B cell (primary cell): ENCODE data around the gene RGS17. TPM values are rescaled to one million over a fixed set of nuclear protein-coding genes. Genes with fewer than 3 reads are reported as not detected.

Source experiments
- ATAC-seq: fragments of 200-7000 bp; cut with Tn5 transposase; one replicate; pipeline ENCODE4 v1.10.0; 2021; ENCODE audit warnings: low read depth, mild to moderate bottlenecking, moderate number of reproducible peaks, moderate library complexity
- CTCF ChIA-PET: fragments of 350-600 bp; sonication (Branson Sonifier 250); formaldehyde crosslinking; loops from one replicate; lab custom pipeline; 2021; ENCODE audit warnings: antibody characterized with exemption, inconsistent platforms; lab: Charles Lee
- POLR2A ChIA-PET: fragments of 350-600 bp; sonication (Branson Sonifier 250); formaldehyde crosslinking; loops from one replicate; lab custom pipeline; 2021; ENCODE audit warnings: antibody characterized with exemption; lab: Charles Lee
- DNase-seq: peaks from one replicate; pipeline ENCODE4 v3.0.0; 2013
- H2AFZ ChIP-seq: 2 replicates; pipeline ENCODE4 v1.6.1; 2012; ENCODE audit warnings: mild to moderate bottlenecking, low read depth, low read length; ENCODE audit not compliant: insufficient read depth, poor library complexity, severe bottlenecking
- H3K27ac ChIP-seq, 2 donors: 1 replicate in 1 of 2; 2 replicates in 1 of 2; pipeline ENCODE4 v1.5.1; 2012 to 2013; ENCODE audit warnings: low read length in 2 of 2, mild to moderate bottlenecking in 2 of 2, moderate library complexity in 1 of 2
- H3K27me3 ChIP-seq, 4 experiments: fragments of 200-600 bp in 1 of 4; sonication (generic) in 1 of 4; replicated peaks in 1 of 4; 1 replicate in 2 of 4; 2 replicates in 2 of 4; pipeline versions ENCODE4 v1.6.1 to v1.7.0; 2013 to 2016; ENCODE audit warnings: low read length in 3 of 4, mild to moderate bottlenecking in 2 of 4, mixed read lengths in 1 of 4, moderate library complexity in 1 of 4; ENCODE audit not compliant: insufficient read depth in 4 of 4, control insufficient read depth in 3 of 4; ENCODE audit errors: control extremely low read depth in 1 of 4
- H3K36me3 ChIP-seq, 2 experiments: replicated peaks in 1 of 2; 1 replicate in 1 of 2; 2 replicates in 1 of 2; pipeline versions ENCODE4 v1.6.1 to v1.7.1; 2013; ENCODE audit warnings: low read length in 1 of 2; ENCODE audit not compliant: insufficient read depth in 2 of 2, control insufficient read depth in 1 of 2; ENCODE audit errors: control extremely low read depth in 1 of 2, extremely low read depth in 1 of 2
- H3K4me1 ChIP-seq, 2 donors: fragments of 200-600 bp in 1 of 2; sonication (generic) in 1 of 2; 1 replicate in 1 of 2; 2 replicates in 1 of 2; pipeline versions ENCODE4 v1.5.1 to v1.6.1; 2013 to 2017; ENCODE audit warnings: low read length in 2 of 2; ENCODE audit not compliant: control insufficient read depth in 2 of 2, insufficient read depth in 2 of 2
- H3K4me2 ChIP-seq: replicated peaks from 2 replicates; pipeline ENCODE3; 2012; ENCODE audit warnings: mild to moderate bottlenecking, low read depth, low read length; ENCODE audit not compliant: poor library complexity, severe bottlenecking
- H3K4me3 ChIP-seq, 5 experiments: fragments of 200-600 bp in 1 of 5; sonication (generic) in 1 of 5; 1 replicate in 3 of 5; 2 replicates in 2 of 5; pipeline versions ENCODE4 v1.5.1 to v1.7.0; 2011 to 2016; ENCODE audit warnings: low read length in 4 of 5, mild to moderate bottlenecking in 4 of 5, low read depth in 2 of 5, control low read depth in 1 of 5, moderate library complexity in 1 of 5; ENCODE audit not compliant: insufficient read depth in 1 of 5; ENCODE audit errors: control extremely low read depth in 1 of 5, extremely low read depth in 1 of 5
- H3K79me2 ChIP-seq: fragments of 200-600 bp; sonication (generic); one replicate; pipeline ENCODE4 v1.6.0; 2016; ENCODE audit warnings: low read length; ENCODE audit not compliant: control insufficient read depth, insufficient read depth
- H3K9ac ChIP-seq: fragments of 200-600 bp; sonication (generic); 2 replicates; pipeline ENCODE4 v1.6.1; 2017; ENCODE audit warnings: mild to moderate bottlenecking, low read length, moderate library complexity
- H3K9me3 ChIP-seq, 3 donors: one replicate each; pipeline versions ENCODE4 v1.6.1 to v1.7.1; 2013; ENCODE audit warnings: low read length in 2 of 3; ENCODE audit not compliant: control insufficient read depth in 2 of 3, insufficient read depth in 1 of 3; ENCODE audit errors: control extremely low read depth in 1 of 3
- H4K20me1 ChIP-seq: 2 replicates; pipeline ENCODE4 v1.6.0; 2012; ENCODE audit warnings: mild to moderate bottlenecking, low read length; ENCODE audit not compliant: insufficient read depth, control insufficient read depth, poor library complexity, severe bottlenecking
- H3K27ac Mint-ChIP-seq: one replicate; pipeline ENCODE4 v1.8.0; 2021; ENCODE audit warnings: mixed read lengths
- H3K27me3 Mint-ChIP-seq: one replicate; pipeline ENCODE4 v1.8.0; 2021; ENCODE audit warnings: mixed read lengths
- H3K4me1 Mint-ChIP-seq: one replicate; pipeline ENCODE4 v1.8.0; 2021; ENCODE audit warnings: mixed read lengths
- H3K4me3 Mint-ChIP-seq: one replicate; pipeline ENCODE4 v1.8.0; 2021; ENCODE audit warnings: mixed read lengths
- H3K9me3 Mint-ChIP-seq: one replicate; pipeline ENCODE4 v1.8.0; 2022; ENCODE audit warnings: mixed read lengths; ENCODE audit not compliant: insufficient read depth
- CTCF ChIP-seq: fragments of 200-600 bp; IDR thresholded peaks from one replicate; pipeline ENCODE4 v1.8.0; 2022; ENCODE audit warnings: antibody characterized with exemption, mild to moderate bottlenecking
- EZH2 ChIP-seq: IDR thresholded peaks from 2 replicates; pipeline ENCODE4 v1.6.1; 2012; ENCODE audit warnings: borderline replicate concordance, low read depth, mild to moderate bottlenecking, moderate library complexity, low read length; ENCODE audit not compliant: insufficient read depth, poor library complexity, severe bottlenecking
- WGBS: methylation state at CpG from one replicate; pipeline ENCODE4 v1.1.5; 2013; ENCODE audit warnings: missing lambda C conversion rate; ENCODE audit not compliant: insufficient coverage; 5-methylcytosine and 5-hydroxymethylcytosine counted together
- intact Hi-C: fragments of 100-400 bp; cut with micrococcal nuclease; formaldehyde crosslinking; loops from one replicate; pipeline ENCODE4 v1.10.0; 2022
- polyA plus RNA-seq: library from polyadenylated mRNA; depleted of rRNA; stranded (reverse); fragments of >200 nt; gene quantifications from 2 replicates; pipeline ENCODE4 v1.2.3, GENCODE V29; 2012
- total RNA-seq, 2 donors: library from RNA; stranded (reverse); fragments of 120-200 nt in 1 of 2; gene quantifications; 1 replicate in 1 of 2; 2 replicates in 1 of 2; pipeline versions ENCODE4 v1.2.3 to v1.2.4, GENCODE V29; 2013 to 2022

The RGS17 gene
- total and polyA plus RNA-seq, 2 donors (not counting 1 experiment from before 2014, with no cell fraction given): not detected

- Histone ChIP-seq H3K9me3 (no peaks in the 10 kb centered on the region), H3K27me3 (no peaks in the 10 kb centered on the region), H3K4me3 (no peak overlapping the region), H3K4me2 (no peak overlapping the region), H3K79me2 (no peaks in the 10 kb centered on the region), H3K27ac (no peak overlapping the region), H3K36me3 (no peaks in the 10 kb centered on the region), H4K20me1 (no peaks in the 10 kb centered on the region), H2AFZ (no peak overlapping the region), H3K9ac (no peak overlapping the region), H3K4me1 (no peaks in the 10 kb centered on the region)
- no peak for TF ChIP-seq CTCF
- no peak for TF ChIP-seq EZH2
- no peaks in the 10 kb centered on the region for H3K9me3 Mint-ChIP-seq
- WGBS: 100% methylated on average over 1 of the region's 3 CpGs
- DNase-seq: no peak
- H3K4me3 Mint-ChIP-seq: no peak overlapping the region
- intact Hi-C loops: no loop called here
- no peak for ATAC-seq
- peaks cover 2% of the 10 kb centered on the region for H3K27me3 Mint-ChIP-seq
- CTCF ChIA-PET: no interaction called here
- no peak overlapping the region for H3K27ac Mint-ChIP-seq
- POLR2A ChIA-PET: no interaction called here
- H3K4me1 Mint-ChIP-seq: no peaks in the 10 kb centered on the region
Measured at GRCh38 chr6:153084393-153084792, 46.7 kb downstream of the RGS17 start.

- POLR2A ChIA-PET: no interaction called here
- Histone ChIP-seq H3K9ac (no peak overlapping the region), H3K27me3 (no peaks in the 10 kb centered on the region), H3K27ac (no peak overlapping the region), H3K79me2 (no peaks in the 10 kb centered on the region), H3K36me3 (no peaks in the 10 kb centered on the region), H4K20me1 (no peaks in the 10 kb centered on the region), H3K4me1 (no peaks in the 10 kb centered on the region), H3K4me3 (no peak overlapping the region), H2AFZ (no peak overlapping the region), H3K4me2 (no peak overlapping the region), H3K9me3 (no peaks in the 10 kb centered on the region)
- DNase-seq (no peak), ATAC-seq (no peak)
- TF ChIP-seq EZH2: no peak
- peaks cover 2% of the 10 kb centered on the region for H3K27me3 Mint-ChIP-seq
- H3K9me3 Mint-ChIP-seq: no peaks in the 10 kb centered on the region
- intact Hi-C loops: no loop called here
- H3K27ac Mint-ChIP-seq: no peak overlapping the region
- CTCF ChIA-PET: no interaction called here
- H3K4me1 Mint-ChIP-seq: no peaks in the 10 kb centered on the region
- no peak overlapping the region for H3K4me3 Mint-ChIP-seq
Measured at GRCh38 chr6:153083869-153084268, 47.2 kb downstream of the RGS17 start.
